GM18508 (cell line): ENCODE measurements around the gene PHTF1.

Experiments
- ATAC-seq: cut with Tn5 transposase; IDR thresholded peaks from one replicate; pipeline ENCODE4 v1.9.1; 2021; ENCODE audit warnings: moderate number of reproducible peaks; ENCODE audit not compliant: insufficient read depth, unreplicated experiment

The PHTF1 gene

DNA sequence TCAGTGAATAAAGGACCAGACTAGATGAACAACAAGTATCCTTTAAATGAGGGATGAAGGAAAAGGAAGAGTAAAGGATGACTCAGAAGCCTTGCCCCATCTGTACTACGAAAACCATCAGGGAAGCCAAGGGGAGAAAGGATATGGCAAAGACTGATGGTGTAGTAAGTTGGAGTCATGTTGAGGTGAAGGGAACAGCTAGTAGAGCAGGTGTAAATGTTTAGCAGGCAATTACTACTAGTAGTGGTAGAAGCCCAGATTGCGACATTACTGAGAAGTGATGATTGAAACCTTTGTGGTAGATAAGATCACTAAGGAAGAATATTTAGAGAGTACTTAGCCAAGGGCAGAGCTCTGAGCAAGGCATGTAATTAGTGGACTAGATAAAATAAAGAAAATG is 84.0 kb downstream of the PHTF1 start:
- ATAC-seq = no peak

DNA sequence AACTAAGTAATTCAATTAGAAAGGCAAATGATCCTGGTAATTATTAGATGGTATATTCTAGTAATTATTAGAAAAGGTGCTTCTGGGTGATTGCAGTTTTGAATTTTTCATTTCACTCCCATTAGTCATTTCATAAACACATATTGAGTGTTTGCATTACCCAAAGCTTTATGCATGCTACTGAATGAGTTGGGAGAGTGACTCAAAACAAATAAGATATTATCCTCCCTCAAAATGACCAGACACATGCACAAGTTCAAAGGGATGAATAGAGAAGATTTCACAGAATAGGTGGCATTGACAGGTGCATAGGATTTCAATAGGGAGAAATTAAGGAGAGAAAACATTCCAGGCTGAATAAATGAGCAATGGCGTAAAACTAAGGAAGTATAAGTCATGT is 84.7 kb downstream of the PHTF1 start:
- no peak for ATAC-seq

DNA sequence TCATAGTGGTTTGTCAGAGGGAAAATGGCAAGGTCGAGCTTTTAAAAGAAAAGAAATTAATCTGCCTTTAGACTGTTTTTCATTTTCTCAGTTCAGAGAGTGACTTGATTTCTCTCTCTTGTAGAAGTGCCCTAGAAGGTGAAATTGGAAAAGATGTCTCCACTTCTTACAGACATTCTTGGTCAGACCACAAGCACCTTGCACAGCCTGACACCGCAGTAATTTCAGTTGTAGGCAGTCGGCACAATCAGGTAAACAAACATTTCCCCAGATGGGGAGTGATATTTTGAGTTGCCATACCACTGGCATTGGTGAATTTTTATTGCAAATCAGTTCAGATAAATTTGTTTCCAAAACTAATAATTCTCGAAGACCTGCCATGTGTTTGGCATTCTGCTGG is 86.8 kb downstream of the PHTF1 start:
- ATAC-seq = no peak

DNA sequence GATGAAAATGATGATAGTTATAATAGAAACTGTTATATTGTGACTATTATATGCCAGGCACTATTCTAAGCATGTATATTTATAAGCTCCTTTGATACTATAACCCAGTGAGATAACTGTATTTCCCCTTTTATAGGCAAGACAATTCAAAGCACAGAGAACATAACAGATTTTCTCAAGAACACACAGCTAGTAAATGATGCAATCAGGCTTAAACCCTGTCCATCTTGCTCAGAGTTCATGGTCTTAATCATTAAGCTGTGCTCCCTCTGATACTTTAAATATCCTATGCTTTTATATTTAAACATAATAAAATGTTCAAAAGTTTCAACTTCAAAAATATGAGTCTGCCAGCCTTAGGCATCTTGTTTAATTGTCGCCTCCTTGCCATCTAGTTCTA is 88.6 kb downstream of the PHTF1 start:
- no peak for ATAC-seq

- ATAC-seq = no peak
Observed at GRCh38 chr1:113669988-113670387, 89.3 kb downstream of the PHTF1 start.

DNA sequence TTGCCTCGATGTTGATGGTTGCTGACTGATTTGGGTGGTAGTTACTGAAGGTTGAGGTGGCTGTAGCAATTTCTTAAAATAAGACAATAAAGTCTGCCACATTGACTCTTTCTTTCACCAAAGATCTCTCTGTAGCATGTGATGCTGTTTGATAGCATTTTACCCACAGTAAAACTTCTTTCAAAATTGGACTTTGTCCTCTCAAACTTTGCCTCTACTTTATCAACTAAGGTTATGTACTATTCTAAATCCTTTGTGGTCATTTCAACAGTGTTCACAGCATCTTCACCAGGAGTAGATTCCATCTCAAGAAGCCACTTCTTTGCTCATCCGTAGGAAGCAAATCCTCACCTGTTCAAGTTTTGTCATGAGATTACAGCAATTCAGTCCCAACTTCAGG is 93.2 kb downstream of the PHTF1 start:
- no peak for ATAC-seq

GRCh38 chr1:113665071-113665470 is 94.2 kb downstream of the PHTF1 start:
- ATAC-seq = no peak

DNA sequence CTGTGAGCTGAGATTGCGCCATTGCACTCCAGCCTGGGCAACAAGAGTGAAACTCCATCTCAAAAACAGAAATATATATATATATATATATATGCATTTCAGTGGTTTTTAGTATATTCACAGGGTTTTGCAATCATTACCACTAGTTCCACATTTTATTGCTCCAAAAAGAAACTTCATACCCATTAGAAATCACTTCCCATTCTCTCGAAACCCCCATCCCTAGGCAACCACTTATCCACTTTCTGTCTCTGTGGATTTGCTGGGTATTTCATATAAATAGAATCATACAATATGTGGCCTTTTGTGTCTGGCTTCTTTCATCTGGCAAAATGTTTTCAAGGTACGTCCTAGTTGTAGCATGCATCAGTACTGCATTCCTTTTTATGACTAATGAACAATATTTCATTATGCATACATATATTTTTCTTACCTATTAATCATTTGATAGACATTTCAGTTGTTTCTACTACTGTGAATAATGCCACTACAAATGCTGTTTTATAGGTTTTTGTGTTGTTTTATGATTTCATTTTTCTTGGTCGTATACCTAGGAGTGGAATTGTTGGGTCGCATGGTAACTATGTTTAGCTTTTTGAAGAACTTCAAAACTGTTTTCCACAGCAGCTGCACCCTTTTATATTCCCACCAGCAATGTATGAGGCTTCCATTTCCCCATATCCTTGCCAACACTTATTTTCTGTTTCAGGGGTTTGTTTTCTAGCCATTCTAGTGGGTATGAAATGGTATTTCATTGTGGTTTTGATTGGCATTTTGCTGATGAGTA is 95.9 kb downstream of the PHTF1 start:
- no peak for ATAC-seq

DNA sequence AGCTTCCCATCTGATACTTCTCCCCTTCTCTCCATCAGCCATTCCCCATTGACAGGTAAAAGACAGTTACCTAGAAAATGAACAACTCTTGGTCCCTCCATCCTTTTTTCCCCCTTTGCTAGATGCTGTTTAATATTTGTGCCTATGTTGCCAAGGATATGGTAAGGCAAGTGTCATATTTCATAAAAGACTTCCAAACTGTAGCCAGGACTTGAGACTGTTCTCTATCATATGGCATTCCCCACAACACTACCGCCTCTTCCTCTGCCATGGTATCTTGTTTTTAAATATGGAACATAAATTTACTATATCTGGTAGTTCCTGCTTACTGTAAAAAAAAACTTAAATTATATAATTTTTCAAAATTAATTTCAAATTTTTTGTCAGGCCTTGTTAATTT is 97.2 kb downstream of the PHTF1 start:
- ATAC-seq = no peak

DNA sequence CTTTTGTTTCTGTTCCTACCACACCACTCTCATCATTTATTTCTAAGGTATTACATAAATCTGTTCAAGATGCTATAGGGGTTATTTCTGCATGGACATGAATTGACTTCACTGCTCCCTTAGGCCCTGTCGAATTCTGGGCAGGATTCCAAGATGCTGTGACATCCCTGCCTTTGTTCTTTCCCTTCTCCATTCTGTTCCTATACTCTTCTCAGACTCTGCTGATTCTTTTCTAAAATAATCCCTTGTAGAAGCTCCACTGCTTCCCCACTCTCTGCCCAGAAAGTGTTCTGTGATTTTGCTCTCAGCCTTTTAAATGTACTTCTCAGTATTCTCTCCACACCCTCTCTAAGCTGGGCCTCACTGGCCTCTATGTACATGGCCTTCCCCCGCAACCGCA is 99.2 kb downstream of the PHTF1 start:
- ATAC-seq = no peak

DNA sequence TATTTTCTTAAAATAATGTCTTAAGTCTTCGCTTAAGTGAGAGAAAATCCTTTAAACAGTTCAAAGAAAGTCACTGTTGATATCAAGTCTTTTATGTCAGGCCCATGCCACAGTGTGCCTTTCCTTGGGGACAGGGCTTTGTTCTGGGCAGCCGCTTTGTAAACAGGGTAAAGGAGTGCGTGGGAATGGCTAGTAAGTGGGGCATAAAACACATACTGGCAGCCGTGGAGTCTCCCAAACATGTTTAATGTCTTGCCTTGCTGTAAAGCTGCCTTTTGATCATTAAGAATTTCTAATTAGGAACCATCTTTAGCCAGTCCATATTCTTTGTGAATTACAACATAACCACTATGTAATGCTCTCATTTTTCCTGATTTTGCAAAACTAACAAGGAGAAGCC is 99.7 kb downstream of the PHTF1 start:
- ATAC-seq = no peak

- ATAC-seq = no peak
Observed at GRCh38 chr1:113659035-113659434, 100.3 kb downstream of the PHTF1 start.

DNA sequence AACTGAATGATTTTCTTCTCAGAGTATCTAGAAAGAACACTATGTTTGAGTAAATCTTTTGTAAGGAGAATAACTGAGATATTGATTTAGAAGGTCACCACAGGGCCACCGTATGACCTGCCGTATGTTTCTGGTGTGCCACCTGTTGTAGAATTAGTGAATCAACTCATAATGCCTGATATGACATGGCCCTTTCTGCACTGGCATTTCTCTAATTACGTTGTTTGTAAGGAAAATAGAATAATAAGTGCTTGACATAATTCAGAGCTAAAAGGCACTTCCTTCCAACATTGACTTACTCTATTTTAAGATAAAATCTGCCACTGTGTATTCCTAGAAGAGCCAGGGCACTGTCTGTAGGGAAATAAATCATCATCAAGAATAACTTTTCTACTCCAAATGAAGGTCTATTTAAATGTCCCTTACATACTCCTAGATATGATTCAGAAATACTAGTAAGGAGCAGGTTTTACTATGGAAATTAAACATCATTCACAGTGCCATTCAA is 101.7 kb downstream of the PHTF1 start:
- no peak for ATAC-seq

- ATAC-seq = no peak
Observed at GRCh38 chr1:113657126-113657525, 102.2 kb downstream of the PHTF1 start.

DNA sequence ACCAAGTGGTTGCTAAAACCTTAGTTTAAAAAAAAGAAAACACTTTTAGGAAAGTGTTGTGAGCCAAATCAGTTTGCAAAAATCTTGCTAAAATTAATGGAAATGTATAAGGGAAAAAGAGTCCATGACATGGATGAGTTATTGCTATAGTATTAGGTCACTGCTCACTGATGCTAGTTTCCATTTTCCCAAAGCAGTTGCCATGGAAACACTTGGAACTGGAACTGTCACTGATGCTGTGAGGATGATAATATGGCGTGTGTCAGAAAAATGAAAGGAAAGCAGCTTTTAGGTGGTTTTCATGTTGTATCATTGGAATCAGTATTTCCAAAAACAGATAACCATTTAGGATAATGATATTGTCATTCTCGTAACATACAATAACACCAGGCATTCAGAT is 104.4 kb downstream of the PHTF1 start:
- ATAC-seq = no peak

- ATAC-seq = no peak
Observed at GRCh38 chr1:113653741-113654140, 105.5 kb downstream of the PHTF1 start.

- ATAC-seq = no peak
Observed at GRCh38 chr1:113652771-113653170, 106.5 kb downstream of the PHTF1 start.

GRCh38 chr1:113648478-113648877 is 110.8 kb downstream of the PHTF1 start:
- ATAC-seq = no peak

GRCh38 chr1:113647164-113647563 is 112.1 kb downstream of the PHTF1 start:
- no peak for ATAC-seq
